Right lobe of liver (tissue), 6 donors: ENCODE results near the gene FLT1. TPM values are rescaled to one million over a fixed set of nuclear protein-coding genes. Genes with fewer than 3 reads are reported as not detected.

ENCODE experiments used
- ATAC-seq, 4 donors: fragments of 200-7000 bp; cut with Tn5 transposase; one replicate each; pipeline ENCODE4 v1.9.1; 2020; ENCODE audit warnings: mild to moderate bottlenecking in 4 of 4, moderate library complexity in 4 of 4
- DNase-seq, 3 donors: peaks; one replicate each; pipeline ENCODE4 v3.0.0-alpha.2; 2020
- H3K27ac ChIP-seq, 3 donors: fragments of 200-600 bp; one replicate each; pipeline ENCODE4 v1.8.0; 2022
- H3K27me3 ChIP-seq, 2 donors: fragments of 200-600 bp; one replicate each; pipeline ENCODE4 v1.8.0; 2022
- H3K36me3 ChIP-seq, 4 donors: fragments of 200-600 bp; sonication (generic) in 1 of 4; one replicate each; pipeline versions ENCODE4 v1.5.1 to v1.8.0; 2017 to 2022; ENCODE audit warnings: control low read depth in 1 of 4
- H3K4me1 ChIP-seq, 4 donors: fragments of 200-600 bp; sonication (generic) in 1 of 4; one replicate each; pipeline versions ENCODE4 v1.5.1 to v1.8.0; 2017 to 2022; ENCODE audit warnings: control low read depth in 1 of 4
- H3K4me3 ChIP-seq, 3 donors: fragments of 200-600 bp; one replicate each; pipeline ENCODE4 v1.8.0; 2022
- H3K9me3 ChIP-seq, 4 donors: fragments of 200-600 bp; sonication (generic) in 1 of 4; one replicate each; pipeline versions ENCODE4 v1.5.1 to v1.8.0; 2017 to 2022; ENCODE audit warnings: control low read depth in 1 of 4
- CTCF ChIP-seq, 4 donors: fragments of 200-600 bp in 3 of 4; fragments of 450-650 bp in 1 of 4; IDR thresholded peaks; one replicate each; pipeline versions ENCODE4 v1.5.1 to v1.8.0; 2016 to 2022; ENCODE audit warnings: antibody characterized with exemption in 4 of 4, mild to moderate bottlenecking in 2 of 4
- POLR2A ChIP-seq: fragments of 450-650 bp; IDR thresholded peaks from one replicate; pipeline ENCODE4 v1.6.1; 2017; ENCODE audit warnings: antibody characterized with exemption, mild to moderate bottlenecking
- WGBS: methylation state at CpG from one replicate; pipeline ENCODE4 v1.1.6; 2018; ENCODE audit warnings: low coverage, low lambda C conversion rate; ENCODE audit not compliant: insufficient coverage; ENCODE audit errors: missing lambda C conversion rate; 5-methylcytosine and 5-hydroxymethylcytosine counted together
- intact Hi-C, 2 donors: fragments of 100-400 bp; cut with DNase I; formaldehyde crosslinking; loops; one replicate each; pipeline versions ENCODE4 v1.11.2 to v1.14.1; 2022
- total RNA-seq, 6 experiments: library from RNA; depleted of rRNA in 2 of 6; stranded (reverse); fragments of >200 nt in 2 of 6; fragmentation: NEBNext Ultra II Directional in 3 of 6; extraction: Animal tissue kit (Norgen Biotek cat#: 25700) in 3 of 6; gene quantifications; one replicate each; pipeline versions ENCODE4 v1.1.0 to v1.2.4, GENCODE V29; 2016 to 2023
- donor health status: DM: no; HTN: yes; CAD: no.
- donor health status: DM: no; HTN: no; CAD: no.
- donor health status: DM: no; HTN: no; CAD: no.
- donor health status: DM: no; HTN: yes; CAD: no.
- donor health status: DM: no; HTN: yes; CAD: no.

Gene FLT1
- total RNA-seq, 6 experiments from 2014 or later, result 10.6 to 66.4 (median 20.5) TPM

GRCh38 chr13:28376604-28377003 lies 118.3 kb downstream of the FLT1 start:
- Histone ChIP-seq H3K27me3 (no peaks in the 10 kb centered on the region), H3K27ac (no peak overlapping the region), H3K4me1 (peaks cover 0 to 3% (median 0%) of the 10 kb centered on the region in 4 donors), H3K4me3 (no peak overlapping the region), H3K36me3 (no peaks in the 10 kb centered on the region), H3K9me3 (no peaks in the 10 kb centered on the region)
- TF ChIP-seq POLR2A, result no peak
- no peak for TF ChIP-seq CTCF (IDR thresholded peaks at IDR 0.05)
- DNase-seq (no peak), ATAC-seq (no peak)
- WGBS, result 65% methylated on average over 2 of the region's 2 CpGs
- intact Hi-C loops, result no loop called here

GRCh38 chr13:28375250-28375930 lies 119.5 kb downstream of the FLT1 start:
- ATAC-seq, result peak in 2 of 4 donors; percentile 39 to 52
- no peak overlapping the region for H3K27ac ChIP-seq
- intact Hi-C loops, result no loop called here
- no peak for DNase-seq
- no peaks in the 10 kb centered on the region for H3K36me3 ChIP-seq
- no peak overlapping the region for H3K4me3 ChIP-seq
- TF ChIP-seq CTCF (IDR thresholded peaks at IDR 0.05) (no peak), POLR2A (no peak)
- H3K4me1 ChIP-seq, result peaks cover 0 to 3% (median 0%) of the 10 kb centered on the region in 4 donors
- no peaks in the 10 kb centered on the region for H3K9me3 ChIP-seq
- no peaks in the 10 kb centered on the region for H3K27me3 ChIP-seq
- 76% methylated on average over 5 of the region's 5 CpGs for WGBS

GRCh38 chr13:28373810-28374209 lies 121.1 kb downstream of the FLT1 start:
- no peak overlapping the region for H3K27ac ChIP-seq
- H3K27me3 ChIP-seq, result no peaks in the 10 kb centered on the region
- no peaks in the 10 kb centered on the region for H3K36me3 ChIP-seq
- no peak for TF ChIP-seq POLR2A
- TF ChIP-seq CTCF (IDR thresholded peaks at IDR 0.05), result no peak
- H3K4me3 ChIP-seq, result no peak overlapping the region
- ATAC-seq (peak in 3 of 4 donors; percentile 56 to 82 (median 78)), DNase-seq (no peak)
- intact Hi-C loops, result no loop called here
- peaks cover 0 to 3% (median 0%) of the 10 kb centered on the region in 4 donors for H3K4me1 ChIP-seq
- WGBS, result 11% methylated on average over 3 of the region's 3 CpGs
- H3K9me3 ChIP-seq, result no peaks in the 10 kb centered on the region

- no peak for TF ChIP-seq CTCF (IDR thresholded peaks at IDR 0.05)
- no peak for TF ChIP-seq POLR2A
- Histone ChIP-seq H3K4me1 (peaks cover 0 to 3% (median 0%) of the 10 kb centered on the region in 4 donors), H3K27me3 (no peaks in the 10 kb centered on the region), H3K4me3 (no peak overlapping the region), H3K27ac (no peak overlapping the region), H3K9me3 (no peaks in the 10 kb centered on the region), H3K36me3 (no peaks in the 10 kb centered on the region)
- WGBS, result 68% methylated on average over 4 of the region's 4 CpGs
- intact Hi-C loops, result no loop called here
- DNase-seq (no peak), ATAC-seq (no peak)
Observed at GRCh38 chr13:28370448-28370847, 124.5 kb downstream of the FLT1 start.
